PC-3 (cell line): ENCODE measurements around the gene RPL22. TPM values are rescaled to one million over a fixed set of nuclear protein-coding genes. Genes with fewer than 3 reads are reported as not detected.

Source experiments
- ATAC-seq: fragments of 200-7000 bp; cut with Tn5 transposase; 2 replicates; pipeline ENCODE4 v1.9.1; 2020; ENCODE audit warnings: mild to moderate bottlenecking, moderate library complexity
- BruUV-seq: library from RNA; stranded (reverse); fragments of 400-500 nt; replicated peaks from 2 replicates; lab custom pipeline; 2021; lab: Mats Ljungman, UMichigan
- CTCF ChIA-PET: fragments of 300-600 bp; sonication (Branson Sonifier 250); formaldehyde crosslinking; loops from one replicate; lab custom pipeline; 2022; ENCODE audit warnings: antibody characterized with exemption; lab: Charles Lee
- POLR2A ChIA-PET: fragments of 300-600 bp; sonication (Branson Sonifier 250); formaldehyde crosslinking; loops from one replicate; lab custom pipeline; 2022; ENCODE audit warnings: antibody characterized with exemption; ENCODE audit not compliant: unreplicated experiment; lab: Charles Lee
- DNase-seq: peaks from one replicate; pipeline ENCODE4 v3.0.0-alpha.2; 2015
- H2AFZ ChIP-seq: fragments of 300-600 bp; sonication (generic); 2 replicates; pipeline ENCODE4 v1.6.0; 2016; ENCODE audit warnings: antibody characterized with exemption, low read length
- H3F3A ChIP-seq: fragments of 300-600 bp; sonication (generic); one replicate; pipeline ENCODE4 v1.6.0; 2017; ENCODE audit warnings: antibody characterized with exemption, low read length, control low read depth, mild to moderate bottlenecking; ENCODE audit not compliant: unreplicated experiment
- H3K27ac ChIP-seq: fragments of 300-600 bp; sonication (generic); 2 replicates; pipeline ENCODE4 v1.5.1; 2016; ENCODE audit warnings: mild to moderate bottlenecking, low read length
- H3K27me3 ChIP-seq: fragments of 300-600 bp; sonication (generic); 2 replicates; pipeline ENCODE4 v1.6.1; 2016; ENCODE audit warnings: low read length, mixed read lengths
- H3K36me3 ChIP-seq: fragments of 300-600 bp; sonication (generic); 2 replicates; pipeline ENCODE4 v1.6.1; 2016; ENCODE audit warnings: low read depth, mixed run types, low read length, mixed read lengths
- H3K4me1 ChIP-seq: fragments of 300-600 bp; sonication (generic); 2 replicates; pipeline ENCODE4 v1.5.1; 2016; ENCODE audit warnings: low read length; ENCODE audit not compliant: insufficient read depth
- H3K4me2 ChIP-seq: fragments of 300-600 bp; sonication (generic); 2 replicates; pipeline ENCODE4 v1.6.0; 2016; ENCODE audit warnings: low read length
- H3K4me3 ChIP-seq: fragments of 300-600 bp; sonication (generic); 2 replicates; pipeline ENCODE4 v1.5.1; 2016; ENCODE audit warnings: mild to moderate bottlenecking, low read length, mixed read lengths
- H3K79me2 ChIP-seq: fragments of 300-600 bp; sonication (generic); 2 replicates; pipeline ENCODE4 v1.6.1; 2017; ENCODE audit warnings: low read length, mixed read lengths
- H3K9ac ChIP-seq: fragments of 300-600 bp; sonication (generic); 2 replicates; pipeline ENCODE4 v1.6.0; 2016; ENCODE audit warnings: mild to moderate bottlenecking, low read length
- H3K9me2 ChIP-seq: fragments of 300-600 bp; sonication (generic); replicated peaks from 2 replicates; pipeline ENCODE4 v1.6.1; 2016; ENCODE audit warnings: mixed run types, low read length, mixed read lengths
- H3K9me3 ChIP-seq: fragments of 300-600 bp; sonication (generic); 2 replicates; pipeline ENCODE4 v1.6.1; 2016; ENCODE audit warnings: low read length, mixed read lengths
- H4K20me1 ChIP-seq: fragments of 300-600 bp; sonication (generic); 2 replicates; pipeline ENCODE4 v1.6.1; 2016; ENCODE audit warnings: low read length, mixed read lengths
- CTCF ChIP-seq: fragments of 300-600 bp; sonication (generic); conservative IDR thresholded peaks from 2 replicates; pipeline ENCODE4 v1.5.1; 2017; ENCODE audit warnings: antibody characterized with exemption, low read depth, mild to moderate bottlenecking, low read length
- EZH2 ChIP-seq: fragments of 300-600 bp; sonication (generic); IDR thresholded peaks from one replicate; pipeline ENCODE4 v1.6.1; 2017; ENCODE audit warnings: antibody characterized with exemption, mild to moderate bottlenecking, low read length; ENCODE audit not compliant: unreplicated experiment
- EZH2phosphoT487 ChIP-seq: fragments of 300-600 bp; sonication (generic); IDR thresholded peaks from 2 replicates; pipeline ENCODE4 v1.6.1; 2018; ENCODE audit warnings: mild to moderate bottlenecking, antibody characterized with exemption, low read length, borderline replicate concordance
- intact Hi-C: fragments of 100-400 bp; cut with micrococcal nuclease; formaldehyde crosslinking; loops from 2 replicates; pipeline ENCODE4 v1.9.0; 2023
- total RNA-seq: library from RNA; depleted of rRNA; stranded (reverse); fragments of >200 nt; gene quantifications from 2 replicates; pipeline ENCODE4 v1.2.3, GENCODE V29; 2014

RPL22 gene
- total RNA-seq, 1 experiment from 2014 or later, result 283 TPM

DNA sequence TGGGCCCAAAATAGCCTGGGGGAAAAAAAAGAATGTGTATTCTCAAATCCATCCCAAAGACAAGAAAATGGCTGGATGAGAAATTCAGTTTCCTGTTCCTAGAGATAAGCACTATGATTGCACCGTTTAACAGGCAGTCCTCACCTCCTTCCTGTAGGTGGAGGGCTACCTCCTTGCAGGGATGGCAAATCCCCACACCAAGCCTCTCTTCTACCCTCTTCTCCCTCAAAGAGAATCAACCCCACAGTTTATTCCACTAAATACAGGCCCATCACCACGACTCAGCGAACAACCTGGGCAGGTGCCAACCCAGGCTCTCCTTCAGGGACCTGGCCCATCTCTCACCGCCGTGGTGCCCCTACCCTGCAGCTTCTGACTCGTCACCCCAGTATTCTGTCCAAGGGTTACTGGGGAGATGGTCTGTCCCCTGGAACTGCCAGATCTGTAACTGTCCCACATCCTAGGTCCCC, 15.8 kb downstream of the RPL22 start:
- no TSS peak for BruUV-seq
- H3K9me2 ChIP-seq, result no peaks in the 10 kb centered on the region
- no peaks in the 10 kb centered on the region for H3K9me3 ChIP-seq
- H3K9ac ChIP-seq, result no peak overlapping the region
- POLR2A ChIA-PET, result no interaction called here
- peaks cover 20% of the 10 kb centered on the region for H3K79me2 ChIP-seq
- TF ChIP-seq EZH2phosphoT487, result no peak
- TF ChIP-seq CTCF, result peak; percentile 54
- no peak for TF ChIP-seq EZH2
- peak overlapping the region; percentile 20 for H3K4me2 ChIP-seq
- H3K36me3 ChIP-seq, result peaks cover 26% of the 10 kb centered on the region
- H4K20me1 ChIP-seq, result peaks cover 34% of the 10 kb centered on the region
- ATAC-seq (peak; percentile 54), DNase-seq (peak; percentile 74)
- H3F3A ChIP-seq, result peaks cover 36% of the 10 kb centered on the region
- peak overlapping the region; percentile 10; the same call in 1 of the 2 replicates for H3K27ac ChIP-seq
- peaks cover 17% of the 10 kb centered on the region for H3K4me1 ChIP-seq
- peaks cover 10% of the 10 kb centered on the region for H3K27me3 ChIP-seq
- no peak overlapping the region for H2AFZ ChIP-seq
- CTCF ChIA-PET, result interaction anchor here (1.6 to 2.1 kb wide), 2 partner anchors 22 to 78 kb away, joined by 4 read pairs; no protein-coding TSS in a partner anchor
- intact Hi-C loops, result no loop called here
- H3K4me3 ChIP-seq, result no peak overlapping the region

GRCh38 chr1:6181347-6181770, 18.0 kb downstream of the RPL22 start:
- Histone ChIP-seq H4K20me1 (peaks cover 15% of the 10 kb centered on the region), H3K79me2 (no peaks in the 10 kb centered on the region), H3K27ac (no peak overlapping the region), H3K36me3 (peaks cover 10% of the 10 kb centered on the region), H3K4me2 (0 out of 2 replicates have a peak overlapping the region, but pooled peaks have one; percentile 9), H3K4me1 (peaks cover 17% of the 10 kb centered on the region), H2AFZ (no peak overlapping the region), H3F3A (peaks cover 30% of the 10 kb centered on the region), H3K9ac (no peak overlapping the region), H3K27me3 (peaks cover 26% of the 10 kb centered on the region), H3K4me3 (no peak overlapping the region), H3K9me3 (no peaks in the 10 kb centered on the region), H3K9me2 (no peaks in the 10 kb centered on the region)
- DNase-seq, result no peak
- ATAC-seq, result no peak
- TF ChIP-seq CTCF (no peak), EZH2 (no peak), EZH2phosphoT487 (no peak)
- POLR2A ChIA-PET, result no interaction called here
- BruUV-seq, result no TSS peak
- CTCF ChIA-PET, result interaction anchor here (2.1 kb wide), 1 partner anchor 24 kb away, joined by 4 read pairs; no protein-coding TSS in a partner anchor
- intact Hi-C loops, result no loop called here

- DNase-seq (no peak), ATAC-seq (no peak)
- CTCF ChIA-PET, result no interaction called here
- no peak overlapping the region for H3K4me2 ChIP-seq
- no peaks in the 10 kb centered on the region for H3K79me2 ChIP-seq
- peaks cover 8% of the 10 kb centered on the region for H3K36me3 ChIP-seq
- peaks cover 26% of the 10 kb centered on the region for H3K27me3 ChIP-seq
- H3K9me3 ChIP-seq, result no peaks in the 10 kb centered on the region
- peaks cover 17% of the 10 kb centered on the region for H3K4me1 ChIP-seq
- POLR2A ChIA-PET, result no interaction called here
- TF ChIP-seq EZH2 (peak; percentile 1), CTCF (no peak)
- intact Hi-C loops, result no loop called here
- no peaks in the 10 kb centered on the region for H3K9me2 ChIP-seq
- BruUV-seq, result no TSS peak
- no peak overlapping the region for H2AFZ ChIP-seq
- H3K27ac ChIP-seq, result no peak overlapping the region
- H3K9ac ChIP-seq, result no peak overlapping the region
- no peak overlapping the region for H3K4me3 ChIP-seq
- H3F3A ChIP-seq, result peaks cover 27% of the 10 kb centered on the region
- peaks cover 15% of the 10 kb centered on the region for H4K20me1 ChIP-seq
Measured at GRCh38 chr1:6180707-6181311, 18.6 kb downstream of the RPL22 start.
